A549 (cell line): Measurements from ENCODE around the gene NPRL2. TPM values are rescaled to one million over a fixed set of nuclear protein-coding genes. Genes with fewer than 3 reads are reported as not detected.

Experiments used
- ATAC-seq, 2 experiments: fragments of 200-7000 bp in 1 of 2; fragments of >200 bp in 1 of 2; cut with Nextera tagmentation in 1 of 2; cut with Tn5 transposase in 1 of 2; 3 replicates each; pipeline versions ENCODE4 v1.8.0 to v1.9.1; 2018 to 2020; ENCODE audit warnings: mild to moderate bottlenecking in 1 of 2, moderate library complexity in 1 of 2
- CTCF ChIA-PET: fragments of 300-600 bp; sonication (Branson Sonifier 250); formaldehyde crosslinking; extraction: SDS; loops from one replicate; lab custom pipeline; 2021; ENCODE audit warnings: antibody characterized with exemption, inconsistent platforms; lab: Yijun Ruan, JAX
- POLR2A ChIA-PET: fragments of 350-600 bp; formaldehyde crosslinking; extraction: SDS; loops from one replicate; lab custom pipeline; 2021; ENCODE audit warnings: antibody characterized with exemption, inconsistent platforms; lab: Yijun Ruan, JAX
- DNase-seq, 2 experiments: peaks; one replicate each; pipeline versions ENCODE4 v3.0.0 to v3.0.0-alpha.2; 2011 to 2016; ENCODE audit warnings: low read depth in 1 of 2, low spot score in 1 of 2
- FAIRE-seq: peaks from 2 replicates; lab custom pipeline; 2011; peaks lifted over from hg19 to GRCh38; lab: Jason Lieb, UNC
- H3K27ac ChIP-seq, 2 experiments: fragments of >200 bp; sonication (Bioruptor Twin); formaldehyde crosslinking; 3 replicates each; pipeline ENCODE4 v1.5.1; 2016 to 2017
- H3K4me1 ChIP-seq: fragments of >200 bp; sonication (Bioruptor Twin); formaldehyde crosslinking; 3 replicates; pipeline ENCODE4 v1.6.1; 2016
- H3K4me2 ChIP-seq: fragments of >200 bp; sonication (Bioruptor Twin); formaldehyde crosslinking; 3 replicates; pipeline ENCODE4 v1.6.1; 2016
- H3K4me3 ChIP-seq: fragments of >200 bp; sonication (Bioruptor Twin); formaldehyde crosslinking; 3 replicates; pipeline ENCODE4 v1.5.1; 2016
- H3K9me3 ChIP-seq: fragments of >200 bp; sonication (Bioruptor Twin); formaldehyde crosslinking; 3 replicates; pipeline ENCODE4 v1.6.1; 2016
- ATOH8 ChIP-seq: fragments of 250-450 bp; sonication (Bioruptor Pico); IDR thresholded peaks from 2 replicates; pipeline ENCODE4 v1.5.0; 2020; ENCODE audit warnings: low read depth, mild to moderate bottlenecking, moderate library complexity
- CBX8 ChIP-seq: fragments of 200-600 bp; sonication (generic); IDR thresholded peaks from 2 replicates; pipeline ENCODE4 v1.6.1; 2016
- CEBPB ChIP-seq, 2 experiments: fragments of >200 bp in 1 of 2; sonication (Bioruptor Twin) in 1 of 2; formaldehyde crosslinking in 1 of 2; IDR thresholded peaks; 2 replicates each; pipeline ENCODE4 v1.6.1; 2012 to 2016
- E2F6 ChIP-seq: IDR thresholded peaks from 2 replicates; pipeline ENCODE4 v1.6.1; 2012; ENCODE audit warnings: low read depth, borderline replicate concordance
- EHF ChIP-seq: fragments of 250-450 bp; sonication (Bioruptor Pico); IDR thresholded peaks from 2 replicates; pipeline ENCODE4 v1.5.0; 2020; ENCODE audit warnings: mild to moderate bottlenecking
- EP300 ChIP-seq, 2 experiments: fragments of >200 bp; sonication (Bioruptor Twin); formaldehyde crosslinking; IDR thresholded peaks; 2 replicates in 1 of 2; 3 replicates in 1 of 2; pipeline ENCODE4 v1.6.1; 2016 to 2017
- FOSB ChIP-seq: fragments of 250-450 bp; sonication (Bioruptor Pico); IDR thresholded peaks from 2 replicates; pipeline ENCODE4 v1.5.0; 2020; ENCODE audit warnings: mild to moderate bottlenecking, moderate library complexity
- FOXS1 ChIP-seq: fragments of 250-450 bp; sonication (Bioruptor Pico); IDR thresholded peaks from 2 replicates; pipeline ENCODE4 v1.5.0; 2020; ENCODE audit warnings: mild to moderate bottlenecking, moderate library complexity
- HDAC2 ChIP-seq: fragments of 200-600 bp; sonication (generic); IDR thresholded peaks from 2 replicates; pipeline ENCODE4 v1.6.1; 2016
- HES2 ChIP-seq: fragments of >200 bp; sonication (Bioruptor Twin); formaldehyde crosslinking; IDR thresholded peaks from 2 replicates; pipeline ENCODE4 v1.6.1; 2016
- HOXB13 ChIP-seq: fragments of 250-450 bp; sonication (Bioruptor Pico); IDR thresholded peaks from 2 replicates; pipeline ENCODE4 v1.5.0; 2020; ENCODE audit warnings: low read depth, mild to moderate bottlenecking, moderate library complexity
- HOXB5 ChIP-seq: fragments of 250-450 bp; sonication (Bioruptor Pico); IDR thresholded peaks from 2 replicates; pipeline ENCODE4 v1.5.0; 2020; ENCODE audit warnings: mild to moderate bottlenecking, moderate library complexity
- MAFK ChIP-seq: fragments of 450-650 bp; IDR thresholded peaks from 2 replicates; pipeline ENCODE4 v1.6.1; 2014; ENCODE audit not compliant: partially characterized antibody
- MAZ ChIP-seq: fragments of 150-350 bp; IDR thresholded peaks from 2 replicates; pipeline ENCODE4 v1.6.1; 2014; ENCODE audit warnings: antibody characterized with exemption, low read depth, low read length, borderline replicate concordance
- MYC ChIP-seq: IDR thresholded peaks from 2 replicates; pipeline ENCODE4 v1.6.1; 2012; ENCODE audit warnings: mild to moderate bottlenecking, inconsistent platforms, low read length, improper control_type of control experiment, borderline replicate concordance
- NPAS2 ChIP-seq: fragments of 250-450 bp; sonication (Bioruptor Pico); IDR thresholded peaks from 2 replicates; pipeline ENCODE4 v1.8.0; 2022; ENCODE audit warnings: mild to moderate bottlenecking, moderate library complexity, borderline replicate concordance
- RCOR1 ChIP-seq: fragments of 150-350 bp; IDR thresholded peaks from 2 replicates; pipeline ENCODE4 v1.6.1; 2014; ENCODE audit warnings: antibody characterized with exemption, low read length, low read depth
- REST ChIP-seq: fragments of 200-600 bp; sonication (generic); IDR thresholded peaks from 2 replicates; pipeline ENCODE4 v1.6.1; 2016; ENCODE audit warnings: antibody characterized with exemption, mild to moderate bottlenecking, moderate library complexity
- RFX5 ChIP-seq: fragments of 450-650 bp; IDR thresholded peaks from 2 replicates; pipeline ENCODE4 v1.7.1; 2014; ENCODE audit warnings: antibody characterized with exemption, mild to moderate bottlenecking, moderate library complexity
- RNF2 ChIP-seq: fragments of 200-600 bp; sonication (generic); IDR thresholded peaks from 2 replicates; pipeline ENCODE4 v1.6.1; 2016; ENCODE audit warnings: low read depth, mild to moderate bottlenecking, antibody characterized with exemption, moderate library complexity, borderline replicate concordance
- TFCP2L1 ChIP-seq: fragments of 250-450 bp; sonication (Bioruptor Pico); IDR thresholded peaks from 2 replicates; pipeline ENCODE4 v1.5.0; 2021; ENCODE audit warnings: mild to moderate bottlenecking
- TP53 ChIP-seq: fragments of 250-450 bp; sonication (Bioruptor Pico); IDR thresholded peaks from 2 replicates; pipeline ENCODE4 v1.5.0; 2021; ENCODE audit warnings: mild to moderate bottlenecking, moderate library complexity
- ZC3H11A ChIP-seq: fragments of 450-650 bp; IDR thresholded peaks from 2 replicates; pipeline ENCODE4 v1.6.1; 2014; ENCODE audit warnings: antibody characterized with exemption, mild to moderate bottlenecking
- ZFP36 ChIP-seq: fragments of 450-650 bp; IDR thresholded peaks from 2 replicates; pipeline ENCODE4 v1.6.1; 2014; ENCODE audit warnings: borderline replicate concordance; ENCODE audit not compliant: partially characterized antibody
- ZNF302 ChIP-seq: fragments of 250-450 bp; sonication (Bioruptor Pico); IDR thresholded peaks from 2 replicates; pipeline ENCODE4 v1.9.0; 2021; ENCODE audit warnings: inconsistent platforms, mild to moderate bottlenecking, moderate library complexity
- ZSCAN20 ChIP-seq: fragments of 250-450 bp; sonication (Bioruptor Pico); IDR thresholded peaks from 2 replicates; pipeline ENCODE4 v1.8.0; 2022; ENCODE audit warnings: mild to moderate bottlenecking, moderate library complexity
- WGBS: methylation state at CpG from one replicate; pipeline ENCODE4 v1.1.6; 2017; ENCODE audit errors: missing lambda C conversion rate; 5-methylcytosine and 5-hydroxymethylcytosine counted together
- polyA plus RNA-seq, 4 experiments: library from polyadenylated mRNA; depleted of rRNA in 3 of 4; stranded (reverse); fragments of >200 nt; fragmentation: RNase III in 1 of 4; extraction: RNeasy Plus Mini Kit Qiagen cat#74134 plus additional on column Dnase treatment in 1 of 4; gene quantifications; 2 replicates in 3 of 4; 3 replicates in 1 of 4; pipeline ENCODE4 v1.2.3, GENCODE V29; 2011 to 2017

The NPRL2 gene
- polyA plus RNA-seq, 2 of the 4 experiments (the other 2 are of a cell fraction) = 19.5 to 19.9 TPM

GRCh38 chr3:50396502-50396901 is 45.9 kb upstream of the NPRL2 start:
- 15% methylated on average over 4 of the region's 10 CpGs for WGBS
- DNase-seq (no peak), ATAC-seq (no peak), FAIRE-seq (no peak)
- Histone ChIP-seq H3K4me1 (no peaks in the 10 kb centered on the region), H3K4me3 (no peak overlapping the region), H3K9me3 (no peaks in the 10 kb centered on the region), H3K4me2 (no peak overlapping the region), H3K27ac (no peak overlapping the region)
- POLR2A ChIA-PET = no interaction called here
- TF ChIP-seq MAFK = no peak
- no peak for TF ChIP-seq MAZ
- no peak for TF ChIP-seq HDAC2
- no peak for TF ChIP-seq ZNF302
- TF ChIP-seq NPAS2 (CRISPR knock-in tag) = no peak
- CTCF ChIA-PET = no interaction called here

- DNase-seq (no peak), FAIRE-seq (no peak), ATAC-seq (no peak)
- Histone ChIP-seq H3K27ac (no peak overlapping the region), H3K4me3 (no peak overlapping the region), H3K4me1 (no peaks in the 10 kb centered on the region), H3K9me3 (no peaks in the 10 kb centered on the region), H3K4me2 (no peak overlapping the region)
- WGBS = 63% methylated on average over 7 of the region's 10 CpGs
- TF ChIP-seq ZNF302 (no peak), EP300 (IDR thresholded peaks at IDR 0.05) (no peak), RNF2 (no peak), HOXB13 (CRISPR knock-in tag) (no peak), ZSCAN20 (CRISPR knock-in tag) (no peak), REST (no peak), RCOR1 (no peak), MAFK (no peak), TP53 (CRISPR knock-in tag) (no peak), HES2 (no peak), ATOH8 (CRISPR knock-in tag) (no peak), NPAS2 (CRISPR knock-in tag) (no peak), FOXS1 (CRISPR knock-in tag) (no peak), FOSB (CRISPR knock-in tag) (no peak), ZC3H11A (no peak), CBX8 (no peak)
- CTCF ChIA-PET = no interaction called here
- POLR2A ChIA-PET = no interaction called here
These were observed 44.7 kb upstream of the NPRL2 start for GRCh38 chr3:50395070-50395860.

GRCh38 chr3:50393061-50393460 is 42.5 kb upstream of the NPRL2 start:
- WGBS = 30% methylated on average over 2 of the region's 5 CpGs
- no peak for DNase-seq
- ChIA-PET CTCF (interaction anchor here (1.4 kb wide), 1 partner anchor 45 kb away, joined by 3 read pairs; no protein-coding TSS in a partner anchor), POLR2A (no interaction called here)
- FAIRE-seq = no peak
- no peaks in the 10 kb centered on the region for H3K4me1 ChIP-seq
- H3K4me3 ChIP-seq = no peak overlapping the region
- TF ChIP-seq RFX5 (no peak), CEBPB (IDR thresholded peaks at IDR 0.05) (no peak), HOXB5 (CRISPR knock-in tag) (no peak), ZSCAN20 (CRISPR knock-in tag) (no peak), MYC (no peak), ZC3H11A (no peak), ZFP36 (no peak), EHF (CRISPR knock-in tag) (no peak), E2F6 (no peak), TFCP2L1 (CRISPR knock-in tag) (no peak)
- no peaks in the 10 kb centered on the region for H3K9me3 ChIP-seq
- H3K4me2 ChIP-seq = no peak overlapping the region
- H3K27ac ChIP-seq = no peak overlapping the region
- ATAC-seq = no peak
